CD4-positive, alpha-beta memory T cell (primary cell): ENCODE measurements around the gene AGR3. TPM values are rescaled to one million over a fixed set of nuclear protein-coding genes. Genes with fewer than 3 reads are reported as not detected.

ENCODE experiments used
- CTCF ChIA-PET: fragments of 350-600 bp; sonication (Branson Sonifier 250); formaldehyde crosslinking; loops from one replicate; lab custom pipeline; 2021; ENCODE audit warnings: inconsistent platforms; ENCODE audit not compliant: partially characterized antibody; lab: Charles Lee
- POLR2A ChIA-PET: fragments of 350-600 bp; sonication (Branson Sonifier 250); formaldehyde crosslinking; loops from one replicate; lab custom pipeline; 2021; ENCODE audit not compliant: partially characterized antibody; lab: Charles Lee
- DNase-seq, 5 donors: peaks; one replicate each; pipeline versions ENCODE4 v3.0.0 to v3.0.0-alpha.2; 2020 to 2022; ENCODE audit warnings: mixed read lengths in 1 of 5
- H3K27ac ChIP-seq: one replicate; pipeline ENCODE4 v1.7.0; 2013; ENCODE audit warnings: low read depth, low read length
- H3K27me3 ChIP-seq: 2 replicates; pipeline ENCODE4 v1.7.0; 2013; ENCODE audit warnings: mild to moderate bottlenecking, low read length, moderate library complexity; ENCODE audit not compliant: insufficient read depth
- H3K36me3 ChIP-seq: 2 replicates; pipeline ENCODE4 v1.7.0; 2013; ENCODE audit warnings: mild to moderate bottlenecking, low read length, moderate library complexity; ENCODE audit not compliant: insufficient read depth
- H3K4me1 ChIP-seq: 2 replicates; pipeline ENCODE4 v1.7.0; 2013; ENCODE audit warnings: mild to moderate bottlenecking, low read length, moderate library complexity; ENCODE audit not compliant: insufficient read depth
- H3K4me3 ChIP-seq, 2 donors: one replicate each; pipeline ENCODE4 v1.7.0; 2013; ENCODE audit warnings: low read length in 2 of 2, mild to moderate bottlenecking in 1 of 2
- H3K9me3 ChIP-seq, 2 donors: one replicate each; pipeline ENCODE4 v1.7.0; 2013; ENCODE audit warnings: low read length in 2 of 2, control low read depth in 1 of 2; ENCODE audit not compliant: control insufficient read depth in 1 of 2
- H3K27ac Mint-ChIP-seq, 7 donors: one replicate each; pipeline ENCODE4 v1.8.0; 2020 to 2021; ENCODE audit warnings: mixed read lengths in 7 of 7, mild to moderate bottlenecking in 6 of 7, inconsistent platforms in 3 of 7, moderate library complexity in 3 of 7
- H3K27me3 Mint-ChIP-seq, 2 donors: one replicate each; pipeline ENCODE4 v1.8.0; 2020 to 2021; ENCODE audit warnings: mixed read lengths in 2 of 2
- H3K36me3 Mint-ChIP-seq, 2 donors: one replicate each; pipeline ENCODE4 v1.8.0; 2020 to 2021; ENCODE audit warnings: mixed read lengths in 2 of 2, inconsistent platforms in 1 of 2, mild to moderate bottlenecking in 1 of 2
- H3K4me1 Mint-ChIP-seq, 4 donors: one replicate each; pipeline ENCODE4 v1.8.0; 2020 to 2021; ENCODE audit warnings: mixed read lengths in 4 of 4, mild to moderate bottlenecking in 1 of 4
- H3K4me3 Mint-ChIP-seq, 8 donors: one replicate each; pipeline ENCODE4 v1.8.0; 2020 to 2021; ENCODE audit warnings: mixed read lengths in 8 of 8, mild to moderate bottlenecking in 7 of 8, moderate library complexity in 6 of 8, inconsistent platforms in 3 of 8
- H3K9me3 Mint-ChIP-seq, 8 donors: one replicate each; pipeline ENCODE4 v1.8.0; 2020 to 2021; ENCODE audit warnings: mixed read lengths in 8 of 8, mild to moderate bottlenecking in 5 of 8, inconsistent platforms in 3 of 8, moderate library complexity in 1 of 8
- intact Hi-C: fragments of 100-400 bp; cut with micrococcal nuclease; formaldehyde crosslinking; loops from one replicate; pipeline ENCODE4 v1.15.1; 2023
- polyA plus RNA-seq, 2 donors: library from polyadenylated mRNA; unstranded; fragments of 300-500 nt; fragmentation: Illumina TruSeq; gene quantifications; one replicate each; pipeline ENCODE4 v1.2.3, GENCODE V29; 2021
- total RNA-seq, 2 experiments: library from RNA; stranded (reverse); gene quantifications; one replicate each; pipeline ENCODE4 v1.2.3, GENCODE V29; 2021

Gene AGR3
- total and polyA plus RNA-seq, 4 experiments from 2014 or later, result not detected

GRCh38 chr7:16847381-16847860 is 34.4 kb downstream of the AGR3 start:
- no peaks in the 10 kb centered on the region for H3K27me3 ChIP-seq
- H3K27ac ChIP-seq, result no peak overlapping the region
- Mint-ChIP-seq H3K27me3 (peaks cover 15 to 21% of the 10 kb centered on the region in 2 donors), H3K9me3 (peaks cover 0 to 5% (median 0%) of the 10 kb centered on the region in 8 donors), H3K4me1 (peaks cover 0 to 1% (median under 1%) of the 10 kb centered on the region in 4 donors), H3K4me3 (no peak overlapping the region), H3K36me3 (no peaks in the 10 kb centered on the region), H3K27ac (no peak overlapping the region)
- intact Hi-C loops, result no loop called here
- ChIA-PET CTCF (no interaction called here), POLR2A (no interaction called here)
- no peak overlapping the region for H3K4me3 ChIP-seq
- H3K9me3 ChIP-seq, result no peaks in the 10 kb centered on the region
- no peaks in the 10 kb centered on the region for H3K4me1 ChIP-seq
- H3K36me3 ChIP-seq, result no peaks in the 10 kb centered on the region
- DNase-seq, result no peak

DNA sequence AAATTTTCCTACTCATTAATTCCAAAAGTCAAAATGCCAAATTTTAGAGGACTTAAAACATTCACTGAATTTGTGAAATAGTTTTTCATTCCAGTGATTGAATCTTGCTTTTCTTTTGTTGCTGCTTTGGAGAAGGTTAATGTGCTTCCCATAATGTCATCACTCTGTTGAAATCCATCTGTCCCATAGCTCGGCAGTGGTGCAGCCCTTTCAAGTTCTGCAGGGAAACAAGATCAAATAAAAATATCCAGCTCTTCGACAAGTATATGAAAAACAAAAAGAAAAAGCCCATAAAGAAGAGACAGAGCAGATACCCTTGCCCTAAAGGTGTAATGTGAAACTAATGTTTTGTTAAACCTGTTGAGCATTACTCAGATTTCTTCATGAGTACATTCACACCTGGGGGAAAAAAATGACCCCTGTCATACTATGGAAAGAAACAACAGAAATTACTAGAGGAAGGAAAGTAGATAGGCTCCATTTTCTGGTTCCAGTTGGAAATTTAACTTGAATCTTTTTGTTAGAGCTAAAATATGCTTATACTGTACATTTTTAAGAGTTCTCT is 35.1 kb downstream of the AGR3 start:
- H3K4me1 Mint-ChIP-seq, result peaks cover 0 to 1% (median under 1%) of the 10 kb centered on the region in 4 donors
- no peak overlapping the region for H3K27ac Mint-ChIP-seq
- ChIA-PET POLR2A (no interaction called here), CTCF (no interaction called here)
- no peak for DNase-seq
- Histone ChIP-seq H3K27me3 (no peaks in the 10 kb centered on the region), H3K36me3 (no peaks in the 10 kb centered on the region), H3K27ac (no peak overlapping the region), H3K9me3 (no peaks in the 10 kb centered on the region), H3K4me1 (no peaks in the 10 kb centered on the region), H3K4me3 (no peak overlapping the region)
- H3K27me3 Mint-ChIP-seq, result peaks cover 12 to 17% of the 10 kb centered on the region in 2 donors
- H3K36me3 Mint-ChIP-seq, result no peaks in the 10 kb centered on the region
- H3K9me3 Mint-ChIP-seq, result peaks cover 0 to 5% (median 0%) of the 10 kb centered on the region in 8 donors
- intact Hi-C loops, result no loop called here
- no peak overlapping the region for H3K4me3 Mint-ChIP-seq

DNA sequence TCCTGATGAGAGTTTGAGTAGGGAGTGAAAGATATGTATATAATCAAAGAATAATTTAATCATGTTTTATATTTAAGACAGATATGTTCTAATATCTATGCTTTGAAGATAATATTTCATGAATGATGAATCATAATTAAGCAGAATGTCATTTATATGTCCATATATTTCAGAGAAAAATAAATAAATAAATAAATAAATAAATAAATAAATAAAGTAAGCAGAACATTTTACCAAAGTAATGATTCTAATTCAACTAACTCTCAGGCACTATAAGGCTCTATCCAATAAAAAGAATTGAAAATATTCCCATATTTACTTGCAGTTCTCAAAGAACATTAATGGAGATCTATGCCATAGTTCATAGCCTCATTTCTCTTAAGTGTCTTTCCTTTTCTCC is 36.0 kb downstream of the AGR3 start:
- no peak for DNase-seq
- H3K27me3 ChIP-seq, result no peaks in the 10 kb centered on the region
- Mint-ChIP-seq H3K27ac (no peak overlapping the region), H3K4me3 (no peak overlapping the region), H3K9me3 (peaks cover 0 to 5% (median 0%) of the 10 kb centered on the region in 8 donors), H3K36me3 (no peaks in the 10 kb centered on the region), H3K27me3 (peaks cover 10 to 14% of the 10 kb centered on the region in 2 donors), H3K4me1 (no peaks in the 10 kb centered on the region)
- H3K4me3 ChIP-seq, result no peak overlapping the region
- CTCF ChIA-PET, result no interaction called here
- H3K36me3 ChIP-seq, result no peaks in the 10 kb centered on the region
- intact Hi-C loops, result no loop called here
- no peaks in the 10 kb centered on the region for H3K4me1 ChIP-seq
- no peaks in the 10 kb centered on the region for H3K9me3 ChIP-seq
- POLR2A ChIA-PET, result no interaction called here
- no peak overlapping the region for H3K27ac ChIP-seq

- H3K27me3 Mint-ChIP-seq, result peaks cover 2% of the 10 kb centered on the region in 2 donors
- no peak overlapping the region for H3K4me3 Mint-ChIP-seq
- Histone ChIP-seq H3K27me3 (no peaks in the 10 kb centered on the region), H3K4me1 (no peaks in the 10 kb centered on the region), H3K4me3 (no peak overlapping the region), H3K9me3 (no peaks in the 10 kb centered on the region), H3K36me3 (no peaks in the 10 kb centered on the region), H3K27ac (no peak overlapping the region)
- intact Hi-C loops, result no loop called here
- H3K9me3 Mint-ChIP-seq, result peaks cover 0 to 4% (median 0%) of the 10 kb centered on the region in 8 donors
- H3K36me3 Mint-ChIP-seq, result no peaks in the 10 kb centered on the region
- no peaks in the 10 kb centered on the region for H3K4me1 Mint-ChIP-seq
- no peak overlapping the region for H3K27ac Mint-ChIP-seq
- DNase-seq, result no peak
- ChIA-PET CTCF (no interaction called here), POLR2A (no interaction called here)
Measured at GRCh38 chr7:16841681-16842080, 40.1 kb downstream of the AGR3 start.

DNA sequence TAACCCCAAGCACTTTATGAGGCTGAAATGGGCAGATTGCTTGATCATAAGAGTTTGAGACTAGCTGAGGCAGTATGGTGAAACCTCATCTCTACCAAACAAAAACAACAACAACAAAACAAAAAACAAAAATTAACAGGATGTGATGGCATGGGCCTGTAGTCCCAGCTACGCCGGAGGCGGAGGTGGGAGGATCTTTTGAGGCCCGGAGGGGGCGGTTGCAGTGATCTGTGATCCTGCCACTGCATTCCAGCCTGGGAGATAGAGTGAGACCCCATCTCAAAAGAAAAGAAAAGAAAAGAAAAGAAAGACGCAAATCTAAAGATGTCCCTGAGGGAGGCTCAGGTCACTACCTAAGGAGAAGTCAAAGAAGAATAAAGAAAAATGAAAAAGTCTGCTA is 41.7 kb downstream of the AGR3 start:
- H3K27me3 Mint-ChIP-seq, result peaks cover 2 to 3% of the 10 kb centered on the region in 2 donors
- no peak for DNase-seq
- no peak overlapping the region for H3K27ac Mint-ChIP-seq
- CTCF ChIA-PET, result no interaction called here
- H3K4me3 ChIP-seq, result no peak overlapping the region
- peaks cover 0 to 2% (median 0%) of the 10 kb centered on the region in 8 donors for H3K9me3 Mint-ChIP-seq
- H3K4me3 Mint-ChIP-seq, result no peak overlapping the region
- H3K27ac ChIP-seq, result no peak overlapping the region
- no peaks in the 10 kb centered on the region for H3K4me1 Mint-ChIP-seq
- POLR2A ChIA-PET, result no interaction called here
- no peaks in the 10 kb centered on the region for H3K36me3 ChIP-seq
- H3K36me3 Mint-ChIP-seq, result no peaks in the 10 kb centered on the region
- no peaks in the 10 kb centered on the region for H3K4me1 ChIP-seq
- H3K27me3 ChIP-seq, result no peaks in the 10 kb centered on the region
- intact Hi-C loops, result no loop called here
- H3K9me3 ChIP-seq, result no peaks in the 10 kb centered on the region

GRCh38 chr7:16839646-16840045 is 42.1 kb downstream of the AGR3 start:
- Histone ChIP-seq H3K9me3 (no peaks in the 10 kb centered on the region), H3K4me1 (no peaks in the 10 kb centered on the region), H3K36me3 (no peaks in the 10 kb centered on the region), H3K27me3 (no peaks in the 10 kb centered on the region), H3K4me3 (no peak overlapping the region), H3K27ac (no peak overlapping the region)
- Mint-ChIP-seq H3K36me3 (no peaks in the 10 kb centered on the region), H3K27me3 (peaks cover 2 to 3% of the 10 kb centered on the region in 2 donors), H3K9me3 (peaks cover 0 to 2% (median 0%) of the 10 kb centered on the region in 8 donors), H3K27ac (no peak overlapping the region), H3K4me1 (no peaks in the 10 kb centered on the region), H3K4me3 (no peak overlapping the region)
- DNase-seq, result no peak
- ChIA-PET CTCF (no interaction called here), POLR2A (no interaction called here)
- intact Hi-C loops, result no loop called here

DNA sequence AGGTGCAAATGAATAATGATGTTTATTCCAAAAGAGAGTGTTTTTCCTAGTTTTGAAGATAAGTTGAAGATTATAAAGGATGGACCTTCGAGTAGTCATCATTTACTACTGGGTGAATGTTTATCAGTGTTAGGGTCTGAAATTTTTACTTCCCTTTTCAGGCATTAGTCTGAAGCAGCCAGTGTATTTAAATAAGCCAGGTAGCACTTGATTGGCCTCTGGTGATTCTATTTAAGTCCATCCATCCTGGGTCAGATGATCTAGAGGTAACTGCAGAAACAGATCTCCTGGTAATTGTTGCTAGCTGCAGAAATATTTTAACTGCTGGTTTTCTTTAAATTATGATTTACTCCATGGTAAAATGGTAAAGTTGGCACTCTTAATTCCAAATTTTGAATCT is 42.9 kb downstream of the AGR3 start:
- Mint-ChIP-seq H3K27ac (no peak overlapping the region), H3K27me3 (peaks cover 1 to 2% of the 10 kb centered on the region in 2 donors), H3K4me3 (no peak overlapping the region), H3K4me1 (no peaks in the 10 kb centered on the region), H3K9me3 (no peaks in the 10 kb centered on the region), H3K36me3 (no peaks in the 10 kb centered on the region)
- Histone ChIP-seq H3K4me1 (no peaks in the 10 kb centered on the region), H3K27ac (no peak overlapping the region), H3K9me3 (no peaks in the 10 kb centered on the region), H3K27me3 (no peaks in the 10 kb centered on the region), H3K36me3 (no peaks in the 10 kb centered on the region), H3K4me3 (no peak overlapping the region)
- POLR2A ChIA-PET, result no interaction called here
- intact Hi-C loops, result no loop called here
- CTCF ChIA-PET, result interaction anchor here (0.8 kb wide), 1 partner anchor 13 kb away, joined by 3 read pairs; no protein-coding TSS in a partner anchor
- no peak for DNase-seq
